DOHH2 (cell line): Measurements from ENCODE around the gene ZDHHC18.

Experiments
- EZH2phosphoT487 ChIP-seq: fragments of 200-600 bp; sonication (generic); IDR thresholded peaks from 2 replicates; pipeline ENCODE4 v1.6.1; 2017; ENCODE audit warnings: borderline replicate concordance, mild to moderate bottlenecking, antibody characterized with exemption, low read length, moderate library complexity, mixed read lengths
- TF ChIP-seq, protein P1 (sequence below): fragments of 200-600 bp; sonication (generic); IDR thresholded peaks from one replicate; pipeline ENCODE4 v1.5.1; 2014; ENCODE audit warnings: antibody characterized with exemption, mild to moderate bottlenecking, low read depth, low read length; ENCODE audit not compliant: poor library complexity, severe bottlenecking

DNA sequence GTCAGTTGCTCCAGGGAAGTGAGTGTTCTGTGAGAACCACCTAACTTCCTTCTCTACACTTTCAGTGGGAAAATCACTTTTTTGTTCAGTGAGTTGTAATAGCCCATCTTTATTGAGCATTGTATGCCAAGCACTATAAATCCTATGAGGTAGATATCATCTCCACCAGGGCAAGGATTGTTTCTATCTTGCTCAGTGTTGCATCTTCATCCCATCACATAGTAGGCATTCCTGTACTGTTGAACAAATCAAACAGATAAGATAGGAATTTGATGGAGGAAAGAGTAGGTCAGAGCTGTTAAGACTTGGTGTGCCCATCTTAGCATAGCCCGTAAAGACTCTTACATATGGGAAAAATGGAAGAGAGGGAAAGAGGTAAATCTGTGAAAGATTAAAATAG is 41.6 kb upstream of the ZDHHC18 start:
- TF ChIP-seq, protein P1, sequence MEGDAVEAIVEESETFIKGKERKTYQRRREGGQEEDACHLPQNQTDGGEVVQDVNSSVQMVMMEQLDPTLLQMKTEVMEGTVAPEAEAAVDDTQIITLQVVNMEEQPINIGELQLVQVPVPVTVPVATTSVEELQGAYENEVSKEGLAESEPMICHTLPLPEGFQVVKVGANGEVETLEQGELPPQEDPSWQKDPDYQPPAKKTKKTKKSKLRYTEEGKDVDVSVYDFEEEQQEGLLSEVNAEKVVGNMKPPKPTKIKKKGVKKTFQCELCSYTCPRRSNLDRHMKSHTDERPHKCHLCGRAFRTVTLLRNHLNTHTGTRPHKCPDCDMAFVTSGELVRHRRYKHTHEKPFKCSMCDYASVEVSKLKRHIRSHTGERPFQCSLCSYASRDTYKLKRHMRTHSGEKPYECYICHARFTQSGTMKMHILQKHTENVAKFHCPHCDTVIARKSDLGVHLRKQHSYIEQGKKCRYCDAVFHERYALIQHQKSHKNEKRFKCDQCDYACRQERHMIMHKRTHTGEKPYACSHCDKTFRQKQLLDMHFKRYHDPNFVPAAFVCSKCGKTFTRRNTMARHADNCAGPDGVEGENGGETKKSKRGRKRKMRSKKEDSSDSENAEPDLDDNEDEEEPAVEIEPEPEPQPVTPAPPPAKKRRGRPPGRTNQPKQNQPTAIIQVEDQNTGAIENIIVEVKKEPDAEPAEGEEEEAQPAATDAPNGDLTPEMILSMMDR = no peak
- no peak for TF ChIP-seq EZH2phosphoT487
